ENCODE measurements around the gene FMNL2. TPM values are rescaled to one million over a fixed set of nuclear protein-coding genes. Genes with fewer than 3 reads are reported as not detected.
A peak's percentile ranks its signal among the peaks of the same experiment; 100 is the strongest.

The FMNL2 gene
- total RNA-seq, 4 donors from 2014 or later: 25.2 to 35.0 (median 27.4) TPM

DNA sequence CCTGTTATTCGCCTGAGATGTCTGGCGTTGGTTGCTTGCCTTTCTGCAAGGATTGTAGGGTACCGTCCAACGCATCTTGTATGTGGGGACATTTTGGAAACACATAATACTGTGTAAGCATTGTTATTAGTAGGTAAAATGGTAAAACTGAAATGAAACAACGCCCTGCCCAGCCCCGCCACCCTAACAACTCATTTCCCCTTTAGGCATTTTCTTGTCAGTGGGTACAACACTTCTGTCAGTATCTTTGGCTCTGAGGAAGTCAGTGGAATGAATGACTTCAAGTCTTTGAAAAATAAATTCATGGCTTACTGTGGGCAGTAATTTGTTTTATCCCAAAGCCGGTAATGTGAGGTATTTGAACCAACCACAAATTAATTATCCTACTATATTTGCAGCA is 86.0 kb downstream of the FMNL2 start:
- no peak for TF ChIP-seq POLR2AphosphoS5 (IDR thresholded peaks at IDR 0.05)
- no peak for TF ChIP-seq CTCF (IDR thresholded peaks at IDR 0.05)
- TF ChIP-seq EP300 (IDR thresholded peaks at IDR 0.05): no peak
- no peak for TF ChIP-seq POLR2A (IDR thresholded peaks at IDR 0.05)
- H3K4me1 ChIP-seq: peaks cover 0 to 15% (median 0%) of the 10 kb centered on the region in 3 donors
- ATAC-seq: no peak

GRCh38 chr2:152421521-152422370 is 86.8 kb downstream of the FMNL2 start:
- peaks cover 0 to 15% (median 0%) of the 10 kb centered on the region in 3 donors for H3K4me1 ChIP-seq

More for the DNA sequence above, 86.0 kb downstream of the FMNL2 start:
- Histone ChIP-seq H3K36me3 (no peaks in the 10 kb centered on the region), H3K27ac (peak overlapping the region in 1 of 4 donors; percentile 32), H3K9me3 (no peaks in the 10 kb centered on the region), H3K4me3 (no peak overlapping the region), H3K27me3 (no peaks in the 10 kb centered on the region)
- 92 to 95% methylated on average over 7 of the region's 7 CpGs for WGBS, 2 donors (ENCODE audit: low coverage in 1 of 2)

DNA sequence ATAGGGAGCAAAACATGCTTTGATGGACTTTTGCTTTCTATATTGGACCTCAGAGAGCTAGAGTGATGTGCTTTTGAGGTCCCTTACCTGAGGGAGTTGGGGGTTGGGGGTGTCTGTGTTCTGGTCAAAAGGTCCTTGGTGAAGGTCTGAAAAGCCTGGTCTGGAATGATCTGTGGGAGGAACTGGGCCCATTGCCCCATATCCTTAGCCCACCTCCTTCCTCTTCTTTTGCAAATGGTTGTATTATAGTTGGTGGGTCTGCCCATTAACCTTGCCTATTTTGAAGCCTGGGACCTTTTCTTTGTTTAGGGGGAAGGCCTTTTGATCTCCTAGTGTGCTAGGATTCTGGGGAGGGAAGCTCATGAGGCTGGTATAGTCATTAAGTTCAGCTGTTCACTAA is 88.7 kb downstream of the FMNL2 start:
- H3K4me1 ChIP-seq: peaks cover 0 to 21% (median 0%) of the 10 kb centered on the region in 3 donors
- no peaks in the 10 kb centered on the region for H3K27me3 ChIP-seq
- H3K9me3 ChIP-seq: no peaks in the 10 kb centered on the region
- no peak overlapping the region for H3K27ac ChIP-seq
- no peaks in the 10 kb centered on the region for H3K36me3 ChIP-seq
- TF ChIP-seq POLR2AphosphoS5 (IDR thresholded peaks at IDR 0.05) (no peak), EP300 (IDR thresholded peaks at IDR 0.05) (no peak), POLR2A (IDR thresholded peaks at IDR 0.05) (no peak), CTCF (IDR thresholded peaks at IDR 0.05) (no peak)
- ATAC-seq: no peak
- H3K4me3 ChIP-seq: no peak overlapping the region

More at GRCh38 chr2:152421521-152422370, 86.8 kb downstream of the FMNL2 start:
- no peaks in the 10 kb centered on the region for H3K36me3 ChIP-seq
- no peaks in the 10 kb centered on the region for H3K9me3 ChIP-seq
- H3K4me3 ChIP-seq: no peak overlapping the region
- 46 to 54% methylated on average over 6 to 8 of the region's 8 CpGs for WGBS, 2 donors (ENCODE audit: low coverage in 1 of 2)
- ATAC-seq: peak; percentile 93
- H3K27ac ChIP-seq: peak overlapping the region in 3 of 4 donors; percentile 25 to 53 (median 36)
- H3K27me3 ChIP-seq: no peaks in the 10 kb centered on the region
- TF ChIP-seq EP300 (IDR thresholded peaks at IDR 0.05): no peak
- TF ChIP-seq POLR2A (IDR thresholded peaks at IDR 0.05): no peak
- TF ChIP-seq POLR2AphosphoS5 (IDR thresholded peaks at IDR 0.05): peak; percentile 69

DNA sequence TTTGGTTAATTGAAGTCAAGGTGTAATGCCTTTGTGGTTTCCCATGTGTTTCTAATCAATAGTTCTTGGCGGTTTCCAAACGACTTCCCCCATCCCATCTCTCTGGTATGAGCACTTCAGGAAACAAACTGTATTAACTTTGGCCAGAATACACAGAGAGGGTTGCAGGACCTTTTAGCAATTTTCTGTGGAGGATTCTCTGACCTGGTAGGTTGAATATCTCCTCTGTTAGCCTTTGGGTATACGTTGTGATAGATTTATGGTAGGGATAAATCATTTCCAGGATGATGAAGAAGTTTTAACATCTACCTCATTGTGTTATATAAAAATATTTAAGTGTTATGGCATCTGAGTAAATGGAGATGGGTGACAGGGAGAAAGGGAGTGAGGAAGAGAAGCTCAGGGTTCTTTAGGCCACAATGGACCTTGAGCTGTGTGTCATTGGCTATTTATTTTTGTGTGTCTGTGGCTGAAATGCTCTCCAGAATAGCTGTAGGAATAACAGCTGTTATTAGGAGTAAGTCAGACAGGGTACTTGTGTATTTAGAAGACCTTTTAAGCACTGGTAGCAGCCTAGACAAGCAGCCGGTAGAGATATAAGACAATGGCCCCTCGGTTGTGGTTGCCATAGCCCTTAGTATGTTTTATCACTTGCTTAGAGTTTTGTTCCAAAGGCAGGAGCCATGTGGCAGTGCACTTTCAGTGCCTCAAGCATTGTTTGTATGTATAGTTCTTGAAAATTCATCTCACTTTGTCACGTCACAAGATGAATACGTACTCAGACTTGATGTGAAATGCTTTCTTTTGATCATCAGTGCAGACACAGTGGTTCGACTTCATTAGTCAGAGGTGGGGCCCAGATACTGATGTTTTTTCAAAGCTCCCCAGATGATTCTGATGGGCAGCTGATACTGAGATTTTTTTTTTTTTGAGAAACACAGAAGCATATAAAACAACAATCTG is 91.1 kb downstream of the FMNL2 start:
- no peak for TF ChIP-seq EP300 (IDR thresholded peaks at IDR 0.05)
- no peak for TF ChIP-seq CTCF (IDR thresholded peaks at IDR 0.05)
- no peak for TF ChIP-seq POLR2A (IDR thresholded peaks at IDR 0.05)
- TF ChIP-seq POLR2AphosphoS5 (IDR thresholded peaks at IDR 0.05): no peak
- Histone ChIP-seq H3K36me3 (no peaks in the 10 kb centered on the region), H3K4me3 (no peak overlapping the region), H3K27me3 (no peaks in the 10 kb centered on the region), H3K9me3 (no peaks in the 10 kb centered on the region), H3K27ac (no peak overlapping the region), H3K4me1 (peaks cover 0 to 24% (median 0%) of the 10 kb centered on the region in 3 donors)
- WGBS, 2 donors (ENCODE audit: low coverage in 1 of 2): 74 to 83% methylated on average over 4 to 8 of the region's 8 CpGs
- no peak for ATAC-seq

- ATAC-seq: no peak
- H3K4me3 ChIP-seq: no peak overlapping the region
- TF ChIP-seq EP300 (IDR thresholded peaks at IDR 0.05): no peak
- TF ChIP-seq CTCF (IDR thresholded peaks at IDR 0.05): no peak
- TF ChIP-seq POLR2AphosphoS5 (IDR thresholded peaks at IDR 0.05): no peak
- TF ChIP-seq POLR2A (IDR thresholded peaks at IDR 0.05): no peak
- H3K36me3 ChIP-seq: no peaks in the 10 kb centered on the region
- peaks cover 0 to 17% (median 6%) of the 10 kb centered on the region in 3 donors for H3K4me1 ChIP-seq
- 74 to 90% methylated on average over 4 of the region's 4 CpGs for WGBS, 2 donors (ENCODE audit: low coverage in 1 of 2)
- H3K9me3 ChIP-seq: no peaks in the 10 kb centered on the region
- no peak overlapping the region for H3K27ac ChIP-seq
- H3K27me3 ChIP-seq: no peaks in the 10 kb centered on the region
Observed at GRCh38 chr2:152426801-152427200, 91.8 kb downstream of the FMNL2 start.
